Tibial nerve (tissue), 4 donors: Measurements from ENCODE around the gene SORCS2. TPM values are rescaled to one million over a fixed set of nuclear protein-coding genes. Genes with fewer than 3 reads are reported as not detected.

Source experiments
- DNase-seq, 2 donors: peaks; one replicate each; pipeline ENCODE4 v3.0.0-alpha.2; 2019; ENCODE audit warnings: low spot score in 2 of 2
- H3K27ac ChIP-seq, 4 donors: fragments of 200-600 bp; sonication (generic) in 3 of 4; one replicate each; pipeline ENCODE4 v1.5.1; 2017 to 2019; ENCODE audit warnings: mild to moderate bottlenecking in 1 of 4
- H3K27me3 ChIP-seq, 2 donors: fragments of 200-600 bp; sonication (generic) in 1 of 2; one replicate each; pipeline versions ENCODE4 v1.5.1 to v1.6.0; 2017 to 2019
- H3K36me3 ChIP-seq, 3 donors: fragments of 200-600 bp; sonication (generic); one replicate each; pipeline ENCODE4 v1.5.1; 2018 to 2019
- H3K4me1 ChIP-seq, 4 donors: fragments of 200-600 bp; sonication (generic) in 3 of 4; one replicate each; pipeline ENCODE4 v1.5.1; 2017 to 2019
- H3K4me3 ChIP-seq, 4 donors: fragments of 200-600 bp; sonication (generic) in 3 of 4; one replicate each; pipeline ENCODE4 v1.5.1; 2017 to 2019; ENCODE audit warnings: mild to moderate bottlenecking in 1 of 4, moderate library complexity in 1 of 4
- H3K9me3 ChIP-seq, 4 donors: fragments of 200-600 bp; sonication (generic) in 3 of 4; one replicate each; pipeline ENCODE4 v1.5.1; 2017 to 2019
- EP300 ChIP-seq, 2 donors: sonication (generic); formaldehyde crosslinking; IDR thresholded peaks; one replicate each; pipeline ENCODE4 v1.6.1; 2017; ENCODE audit warnings: antibody characterized with exemption in 2 of 2, mild to moderate bottlenecking in 1 of 2
- POLR2A ChIP-seq, 2 donors: fragments of 450-650 bp; IDR thresholded peaks; one replicate each; pipeline ENCODE4 v1.6.1; 2017; ENCODE audit warnings: antibody characterized with exemption in 2 of 2, mild to moderate bottlenecking in 2 of 2, moderate library complexity in 2 of 2
- whole genome bisulfite sequencing, 2 donors: methylation state at CpG; one replicate each; pipeline ENCODE4 v1.1.5; 2018; 5-methylcytosine and 5-hydroxymethylcytosine counted together
- total RNA-seq, 4 donors: library from RNA; depleted of rRNA; stranded (reverse); fragments of >200 nt; gene quantifications; one replicate each; pipeline ENCODE4 v1.1.0, GENCODE V29; 2016
- TF ChIP-seq, protein P1 (sequence below), 5 experiments: fragments of 200-600 bp in 3 of 5; fragments of 450-650 bp in 2 of 5; sonication (generic) in 3 of 5; IDR thresholded peaks; one replicate each; pipeline ENCODE4 v1.5.1; 2016 to 2019; ENCODE audit warnings: antibody characterized with exemption in 5 of 5, mild to moderate bottlenecking in 3 of 5, moderate library complexity in 2 of 5

SORCS2 gene
- 10 to 100 TPM; 15.6 to 48.9 (median 38.3) TPM for total RNA-seq

DNA sequence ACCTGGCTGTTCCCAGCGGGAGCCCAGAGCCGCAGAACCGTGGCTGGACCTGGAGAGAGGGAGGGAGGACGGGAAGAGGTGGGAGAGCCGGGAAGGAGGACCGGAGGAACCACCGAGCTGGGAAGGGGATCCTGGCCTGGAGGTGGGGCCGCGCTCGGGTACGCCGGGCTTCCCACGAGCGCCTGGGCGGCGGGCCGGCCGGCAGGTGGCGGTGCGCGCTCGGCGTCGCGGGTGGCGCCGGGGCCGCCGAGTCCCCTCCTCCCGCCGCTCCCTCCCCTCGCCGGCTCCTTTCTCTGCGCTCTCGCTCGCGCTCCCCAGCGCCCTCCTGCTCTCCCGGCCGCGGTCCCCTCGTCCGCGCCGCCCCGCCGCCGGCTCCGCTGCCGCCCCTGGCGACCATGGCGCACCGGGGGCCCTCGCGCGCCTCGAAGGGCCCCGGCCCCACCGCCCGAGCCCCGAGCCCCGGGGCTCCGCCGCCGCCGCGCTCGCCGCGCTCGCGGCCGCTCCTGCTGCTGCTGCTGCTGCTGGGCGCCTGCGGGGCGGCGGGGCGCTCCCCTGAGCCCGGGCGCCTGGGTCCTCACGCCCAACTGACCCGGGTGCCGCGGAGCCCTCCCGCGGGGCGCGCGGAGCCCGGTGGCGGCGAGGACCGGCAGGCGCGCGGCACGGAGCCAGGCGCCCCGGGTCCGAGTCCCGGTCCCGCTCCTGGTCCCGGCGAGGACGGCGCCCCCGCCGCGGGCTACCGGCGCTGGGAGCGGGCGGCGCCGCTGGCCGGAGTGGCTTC lies at the start of gene SORCS2:
TSS of gene SORCS2 (plus strand) at position 287 of the 778 bp plus-strand sequence.
- DNase-seq: peak; percentile 42 to 49
- TF ChIP-seq, protein P1, sequence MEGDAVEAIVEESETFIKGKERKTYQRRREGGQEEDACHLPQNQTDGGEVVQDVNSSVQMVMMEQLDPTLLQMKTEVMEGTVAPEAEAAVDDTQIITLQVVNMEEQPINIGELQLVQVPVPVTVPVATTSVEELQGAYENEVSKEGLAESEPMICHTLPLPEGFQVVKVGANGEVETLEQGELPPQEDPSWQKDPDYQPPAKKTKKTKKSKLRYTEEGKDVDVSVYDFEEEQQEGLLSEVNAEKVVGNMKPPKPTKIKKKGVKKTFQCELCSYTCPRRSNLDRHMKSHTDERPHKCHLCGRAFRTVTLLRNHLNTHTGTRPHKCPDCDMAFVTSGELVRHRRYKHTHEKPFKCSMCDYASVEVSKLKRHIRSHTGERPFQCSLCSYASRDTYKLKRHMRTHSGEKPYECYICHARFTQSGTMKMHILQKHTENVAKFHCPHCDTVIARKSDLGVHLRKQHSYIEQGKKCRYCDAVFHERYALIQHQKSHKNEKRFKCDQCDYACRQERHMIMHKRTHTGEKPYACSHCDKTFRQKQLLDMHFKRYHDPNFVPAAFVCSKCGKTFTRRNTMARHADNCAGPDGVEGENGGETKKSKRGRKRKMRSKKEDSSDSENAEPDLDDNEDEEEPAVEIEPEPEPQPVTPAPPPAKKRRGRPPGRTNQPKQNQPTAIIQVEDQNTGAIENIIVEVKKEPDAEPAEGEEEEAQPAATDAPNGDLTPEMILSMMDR (IDR thresholded peaks at IDR 0.05): peak; percentile 49 to 98 (median 94)
- no peak for TF ChIP-seq POLR2A (IDR thresholded peaks at IDR 0.05)
- TF ChIP-seq EP300 (IDR thresholded peaks at IDR 0.05): no peak
- WGBS, 2 donors: 0 to 1% methylated on average over 18 to 50 of the region's 116 CpGs
- H3K27me3 ChIP-seq: peaks cover 0 to 36% of the 10 kb centered on the region in 2 donors
- no peaks in the 10 kb centered on the region for H3K36me3 ChIP-seq
- peak within 1 kb of the TSS; percentile 36 to 69 (median 46) for H3K4me3 ChIP-seq
- H3K4me1 ChIP-seq: peaks cover 0 to 56% (median 16%) of the 10 kb centered on the region in 4 donors
- H3K9me3 ChIP-seq: no peaks in the 10 kb centered on the region
- peak within 1 kb of the TSS in 3 of 4 donors; percentile 50 to 78 (median 53) for H3K27ac ChIP-seq

DNA sequence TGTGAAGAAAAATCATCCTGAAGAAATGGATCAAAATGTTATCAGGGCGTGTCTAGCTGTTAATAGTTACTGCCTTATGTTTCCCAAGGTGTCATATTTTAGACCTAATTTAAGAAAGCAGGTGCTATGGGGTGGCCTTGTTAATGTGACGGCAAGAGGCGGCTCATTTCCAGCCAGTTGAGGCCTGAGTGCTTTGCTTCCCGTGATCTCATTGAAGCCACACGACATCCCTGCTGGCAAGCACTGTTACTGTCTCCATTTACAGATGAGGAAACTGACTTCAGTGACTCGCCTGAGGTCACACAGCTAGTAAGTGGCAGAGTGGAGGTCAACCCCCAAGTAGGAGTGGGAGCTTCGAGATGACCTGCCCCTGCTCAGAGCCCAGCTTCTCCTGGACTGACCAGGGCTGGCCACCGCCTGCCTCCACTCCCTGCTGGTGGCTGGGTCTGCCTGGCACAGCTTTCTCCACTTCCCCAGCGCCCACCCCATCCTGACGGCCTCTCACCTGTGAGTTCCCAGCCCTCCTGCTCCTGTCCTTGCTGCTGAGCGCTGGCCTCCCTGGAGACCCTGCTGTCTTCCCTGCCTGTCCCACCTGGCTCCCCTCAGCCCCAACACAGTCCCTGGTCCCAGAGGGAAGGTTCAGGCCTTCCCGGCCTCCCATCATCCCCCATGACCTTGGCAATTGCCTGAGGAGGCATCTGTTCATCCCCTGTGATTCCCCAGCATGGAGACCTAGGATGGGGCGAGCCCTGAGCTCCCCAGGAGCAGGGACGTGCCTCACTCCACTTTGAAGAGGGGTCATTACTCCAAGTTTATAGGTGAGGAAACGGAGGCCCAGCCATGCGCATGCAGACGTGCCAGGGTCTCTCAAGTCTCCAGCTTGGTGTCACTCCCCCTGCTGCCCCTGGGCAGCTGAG lies 47.7 kb upstream of the SORCS2 start:
- Histone ChIP-seq H3K36me3 (no peaks in the 10 kb centered on the region), H3K9me3 (no peaks in the 10 kb centered on the region), H3K27me3 (no peaks in the 10 kb centered on the region), H3K27ac (no peak overlapping the region), H3K4me3 (no peak overlapping the region), H3K4me1 (peaks cover 0 to 5% (median 0%) of the 10 kb centered on the region in 4 donors)
- no peak for DNase-seq
- TF ChIP-seq, protein P1 (IDR thresholded peaks at IDR 0.05): no peak
- no peak for TF ChIP-seq POLR2A (IDR thresholded peaks at IDR 0.05)
- no peak for TF ChIP-seq EP300 (IDR thresholded peaks at IDR 0.05)
- 86 to 88% methylated on average over 12 to 17 of the region's 17 CpGs for WGBS, 2 donors

DNA sequence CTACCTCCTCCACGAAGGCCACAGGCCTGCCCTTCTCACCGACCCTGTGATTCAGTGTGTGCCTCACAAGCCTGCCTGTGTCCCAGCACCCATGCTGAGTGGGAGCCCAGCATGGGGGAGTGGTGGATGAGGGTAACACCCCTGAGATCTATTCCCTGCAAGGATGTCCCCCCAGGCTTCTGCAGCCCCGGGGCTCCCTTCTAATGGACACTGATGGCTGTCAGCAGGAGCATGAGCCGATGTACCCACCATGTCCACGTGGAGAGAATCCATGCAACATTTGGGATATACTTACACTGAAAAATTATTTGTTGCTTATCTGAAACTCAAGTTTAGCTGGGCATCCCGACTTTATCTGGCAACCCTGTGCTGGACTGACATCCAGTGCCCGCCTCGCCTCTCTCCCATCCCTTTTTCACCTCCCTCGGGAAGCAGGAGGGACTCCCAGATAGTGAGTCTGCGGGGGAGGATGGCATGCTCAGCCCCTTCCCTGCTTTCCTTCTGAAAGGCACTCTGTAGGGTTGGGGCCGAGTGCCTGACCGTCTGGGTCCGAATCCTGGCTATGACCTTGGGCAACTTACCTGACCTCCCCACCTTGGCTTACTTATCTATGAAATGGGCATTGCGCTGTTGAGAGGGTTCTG lies 46.9 kb upstream of the SORCS2 start:
- 83 to 87% methylated on average over 12 to 14 of the region's 14 CpGs for WGBS, 2 donors
- H3K27me3 ChIP-seq: no peaks in the 10 kb centered on the region
- peaks cover 0 to 10% (median 0%) of the 10 kb centered on the region in 4 donors for H3K4me1 ChIP-seq
- no peaks in the 10 kb centered on the region for H3K36me3 ChIP-seq
- DNase-seq: no peak
- H3K4me3 ChIP-seq: no peak overlapping the region
- TF ChIP-seq, protein P1 (IDR thresholded peaks at IDR 0.05): no peak
- TF ChIP-seq POLR2A (IDR thresholded peaks at IDR 0.05): no peak
- TF ChIP-seq EP300 (IDR thresholded peaks at IDR 0.05): no peak
- no peak overlapping the region for H3K27ac ChIP-seq
- no peaks in the 10 kb centered on the region for H3K9me3 ChIP-seq

- DNase-seq: no peak
- no peak for TF ChIP-seq POLR2A (IDR thresholded peaks at IDR 0.05)
- TF ChIP-seq, protein P1 (IDR thresholded peaks at IDR 0.05): no peak
- no peak for TF ChIP-seq EP300 (IDR thresholded peaks at IDR 0.05)
- Histone ChIP-seq H3K27ac (no peak overlapping the region), H3K9me3 (no peaks in the 10 kb centered on the region), H3K27me3 (no peaks in the 10 kb centered on the region), H3K4me3 (no peak overlapping the region), H3K36me3 (no peaks in the 10 kb centered on the region), H3K4me1 (peaks cover 0 to 10% (median 0%) of the 10 kb centered on the region in 4 donors)
- WGBS, 2 donors: 73 to 75% methylated on average over 15 of the region's 15 CpGs
Measured at GRCh38 chr4:7146059-7146785, 46.1 kb upstream of the SORCS2 start.
